ENCODE results near the gene EXOC5. TPM values are rescaled to one million over a fixed set of nuclear protein-coding genes. Genes with fewer than 3 reads are reported as not detected.

The EXOC5 gene
- total and polyA plus RNA-seq, 9 donors: 10.3 to 65.7 (median 44.0) TPM

GRCh38 chr14:57277062-57277461, 8.4 kb upstream of the EXOC5 start:
- H3K36me3 ChIP-seq: no peaks in the 10 kb centered on the region
- WGBS, 3 donors: 95 to 98% (median 97%) methylated on average over 3 of the region's 3 CpGs
- no peak for TF ChIP-seq EP300 (IDR thresholded peaks at IDR 0.05)
- TF ChIP-seq POLR2A (IDR thresholded peaks at IDR 0.05): no peak
- TF ChIP-seq CTCF (IDR thresholded peaks at IDR 0.05): no peak
- no peak overlapping the region for H3K27ac ChIP-seq
- H3K4me1 ChIP-seq (ENCODE audit: insufficient read depth): no peaks in the 10 kb centered on the region
- no peaks in the 10 kb centered on the region for H3K9me3 ChIP-seq
- DNase-seq: no peak
- H3K27me3 ChIP-seq: no peaks in the 10 kb centered on the region
- no peak overlapping the region for H3K4me3 ChIP-seq
- intact Hi-C loops (cut with DNase I): no loop called here

GRCh38 chr14:57275023-57275664, 6.4 kb upstream of the EXOC5 start:
- TF ChIP-seq EP300 (IDR thresholded peaks at IDR 0.05) (no peak), CTCF (IDR thresholded peaks at IDR 0.05) (no peak), POLR2A (IDR thresholded peaks at IDR 0.05) (no peak)
- Histone ChIP-seq H3K4me3 (no peak overlapping the region), H3K4me1 (ENCODE audit: insufficient read depth) (peaks cover 3% of the 10 kb centered on the region), H3K36me3 (no peaks in the 10 kb centered on the region), H3K9me3 (no peaks in the 10 kb centered on the region), H3K27ac (no peak overlapping the region), H3K27me3 (no peaks in the 10 kb centered on the region)
- 93 to 96% (median 95%) methylated on average over 2 of the region's 2 CpGs for WGBS, 3 donors
- intact Hi-C loops (cut with DNase I): no loop called here
- DNase-seq: no peak

GRCh38 chr14:57274551-57274950, 5.8 kb upstream of the EXOC5 start:
- intact Hi-C loops (cut with DNase I): no loop called here
- no peaks in the 10 kb centered on the region for H3K36me3 ChIP-seq
- H3K4me3 ChIP-seq: no peak overlapping the region

DNA sequence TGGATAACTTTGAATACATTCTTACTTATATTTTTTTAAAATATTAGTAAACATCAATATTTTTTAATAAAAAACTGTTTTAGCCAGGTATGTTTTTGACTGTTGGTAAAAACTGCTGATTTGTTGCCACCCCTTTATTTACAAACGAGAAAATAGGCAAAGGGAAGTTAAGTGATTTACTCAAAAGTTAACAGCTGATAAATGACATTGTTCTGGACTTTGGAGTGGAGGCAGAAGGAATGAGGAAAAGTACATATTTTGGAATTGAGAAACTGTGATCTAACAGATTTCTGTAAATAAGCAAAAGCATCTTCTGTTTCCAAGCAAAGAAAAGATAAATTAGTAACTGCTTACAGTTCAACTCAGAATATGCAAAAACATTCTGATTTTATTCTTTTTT, 4.5 kb upstream of the EXOC5 start:
- no peaks in the 10 kb centered on the region for H3K36me3 ChIP-seq
- intact Hi-C loops (cut with DNase I): no loop called here
- H3K9me3 ChIP-seq: no peaks in the 10 kb centered on the region
- no peak overlapping the region for H3K27ac ChIP-seq
- H3K4me1 ChIP-seq (ENCODE audit: insufficient read depth): peaks cover 3% of the 10 kb centered on the region
- no peak overlapping the region for H3K4me3 ChIP-seq
- TF ChIP-seq CTCF (IDR thresholded peaks at IDR 0.05) (no peak), EP300 (IDR thresholded peaks at IDR 0.05) (no peak), POLR2A (IDR thresholded peaks at IDR 0.05) (no peak)
- no peaks in the 10 kb centered on the region for H3K27me3 ChIP-seq
- no peak for DNase-seq
- WGBS, 3 donors: 84 to 96% (median 85%) methylated on average over 1 of the region's 1 CpG

More at GRCh38 chr14:57274551-57274950, 5.8 kb upstream of the EXOC5 start:
- no peak overlapping the region for H3K27ac ChIP-seq
- 87 to 97% (median 90%) methylated on average over 2 of the region's 2 CpGs for whole genome bisulfite sequencing, 3 donors
- DNase-seq: no peak
- H3K27me3 ChIP-seq: no peaks in the 10 kb centered on the region
- no peaks in the 10 kb centered on the region for H3K9me3 ChIP-seq
- H3K4me1 ChIP-seq (ENCODE audit: insufficient read depth): peaks cover 3% of the 10 kb centered on the region
- no peak for TF ChIP-seq CTCF (IDR thresholded peaks at IDR 0.05)
- TF ChIP-seq EP300 (IDR thresholded peaks at IDR 0.05): no peak
- no peak for TF ChIP-seq POLR2A (IDR thresholded peaks at IDR 0.05)

Data from ovary (tissue), 9 donors.